Endothelial cell of umbilical vein (primary cell): Measurements from ENCODE around the gene TGFBI. TPM values are rescaled to one million over a fixed set of nuclear protein-coding genes. Genes with fewer than 3 reads are reported as not detected.

Source experiments
- BruUV-seq: library from RNA; stranded (reverse); fragments of 400-500 nt; replicated peaks from 2 replicates; lab custom pipeline; 2021; lab: Mats Ljungman, UMichigan
- CTCF ChIA-PET: fragments of 300-600, 350-600 bp; sonication (Branson Sonifier 250); formaldehyde crosslinking; loops from one replicate; lab custom pipeline; 2021; ENCODE audit warnings: antibody characterized with exemption, inconsistent platforms; lab: Charles Lee
- POLR2A ChIA-PET: fragments of 300-600, 350-600 bp; sonication (Branson Sonifier 250); formaldehyde crosslinking; loops from one replicate; lab custom pipeline; 2021; ENCODE audit warnings: antibody characterized with exemption, inconsistent platforms; lab: Charles Lee
- DNase-seq: peaks from one replicate; pipeline ENCODE4 v3.0.0-alpha.2; 2011; ENCODE audit warnings: low read depth, low spot score
- FAIRE-seq: peaks from 2 replicates; lab custom pipeline; 2011; peaks lifted over from hg19 to GRCh38; lab: Jason Lieb, UNC
- H2AFZ ChIP-seq: 2 replicates; pipeline ENCODE4 v1.6.0; 2012; ENCODE audit warnings: low read depth, low read length, control low read depth, inconsistent platforms
- H3K27ac ChIP-seq: 2 replicates; pipeline ENCODE4 v1.5.1; 2011; ENCODE audit warnings: low read depth, mild to moderate bottlenecking, control low read depth, low read length, moderate library complexity; ENCODE audit not compliant: insufficient read depth
- H3K27me3 ChIP-seq, 2 experiments: 2 replicates each; pipeline versions ENCODE4 v1.6.0 to v1.6.1; 2011; ENCODE audit warnings: low read length in 2 of 2, mixed read lengths in 1 of 2; ENCODE audit not compliant: control insufficient read depth in 2 of 2, insufficient read depth in 2 of 2
- H3K36me3 ChIP-seq, 2 experiments: 2 replicates in 1 of 2; 3 replicates in 1 of 2; pipeline ENCODE4 v1.5.1; 2011; ENCODE audit warnings: low read length in 2 of 2, mild to moderate bottlenecking in 1 of 2, moderate library complexity in 1 of 2; ENCODE audit not compliant: control insufficient read depth in 2 of 2, insufficient read depth in 2 of 2; ENCODE audit errors: extremely low read depth in 1 of 2
- H3K4me1 ChIP-seq: 3 replicates; pipeline ENCODE4 v1.5.1; 2011; ENCODE audit warnings: mild to moderate bottlenecking, low read length; ENCODE audit not compliant: control insufficient read depth, insufficient read depth; ENCODE audit errors: extremely low read depth
- H3K4me2 ChIP-seq: 2 replicates; pipeline ENCODE4 v1.6.1; 2011; ENCODE audit warnings: low read length, control low read depth, mixed read lengths; ENCODE audit not compliant: insufficient read depth
- H3K4me3 ChIP-seq, 3 experiments: fragments of 200-600 bp in 1 of 3; sonication (generic), shearing (Covaris generic) in 1 of 3; replicated peaks in 1 of 3; 2 replicates each; pipeline ENCODE4 v1.5.1; 2011 to 2016; ENCODE audit warnings: control low read depth in 3 of 3, low read length in 3 of 3, mild to moderate bottlenecking in 2 of 3, inconsistent platforms in 1 of 3, low read depth in 1 of 3, moderate library complexity in 1 of 3; ENCODE audit not compliant: insufficient read depth in 1 of 3
- H3K79me2 ChIP-seq: 2 replicates; pipeline ENCODE4 v1.6.0; 2012; ENCODE audit warnings: low read length, inconsistent platforms; ENCODE audit not compliant: control insufficient read depth, insufficient read depth
- H3K9ac ChIP-seq: replicated peaks from 2 replicates; pipeline ENCODE3; 2011; ENCODE audit warnings: low read length, control low read depth; ENCODE audit not compliant: insufficient read depth; ENCODE audit errors: extremely low read depth
- H3K9me1 ChIP-seq: replicated peaks from 3 replicates; pipeline ENCODE4 v1.6.0; 2011; ENCODE audit warnings: mild to moderate bottlenecking, low read length; ENCODE audit not compliant: control insufficient read depth, insufficient read depth; ENCODE audit errors: extremely low read depth
- H3K9me3 ChIP-seq: replicated peaks from 2 replicates; pipeline ENCODE4 v1.5.1; 2012; ENCODE audit warnings: low read length, inconsistent platforms; ENCODE audit not compliant: control insufficient read depth, insufficient read depth
- H4K20me1 ChIP-seq: replicated peaks from 2 replicates; pipeline ENCODE3; 2011; ENCODE audit warnings: mild to moderate bottlenecking, low read length; ENCODE audit not compliant: control insufficient read depth, insufficient read depth; ENCODE audit errors: extremely low read depth
- EZH2 ChIP-seq: IDR thresholded peaks from 2 replicates; pipeline ENCODE4 v1.6.1; 2012; ENCODE audit warnings: borderline replicate concordance, low read depth, mild to moderate bottlenecking, moderate library complexity, low read length, inconsistent platforms; ENCODE audit not compliant: severe bottlenecking
- FOS ChIP-seq: IDR thresholded peaks from 2 replicates; pipeline ENCODE4 v1.6.1; 2011; ENCODE audit warnings: mild to moderate bottlenecking, low read length, moderate library complexity, borderline replicate concordance; ENCODE audit not compliant: insufficient read depth
- GATA2 ChIP-seq: IDR thresholded peaks from 2 replicates; pipeline ENCODE4 v1.7.0; 2011; ENCODE audit warnings: low read depth, mild to moderate bottlenecking, moderate library complexity, mixed read lengths, low read length; ENCODE audit not compliant: insufficient read length, insufficient read depth
- JUN ChIP-seq: IDR thresholded peaks from 2 replicates; pipeline ENCODE4 v1.6.1; 2011; ENCODE audit warnings: borderline replicate concordance, low read depth; ENCODE audit not compliant: insufficient read length, insufficient read depth
- MYC ChIP-seq: IDR thresholded peaks from one replicate; pipeline ENCODE4 v1.6.1; 2011; ENCODE audit warnings: mild to moderate bottlenecking, low read depth, low read length
- POLR2A ChIP-seq: IDR thresholded peaks from 2 replicates; pipeline ENCODE4 v1.6.1; 2012; ENCODE audit warnings: low read depth, mild to moderate bottlenecking, control low read depth, low read length
- POLR2AphosphoS5 ChIP-seq: IDR thresholded peaks from 2 replicates; pipeline ENCODE4 v1.6.1; 2012; ENCODE audit warnings: low read depth, mild to moderate bottlenecking, control low read depth, low read length, moderate library complexity; ENCODE audit not compliant: insufficient read depth
- dilution Hi-C: fragments of 300-500 bp; cut with MboI; formaldehyde crosslinking; loops from one replicate; pipeline ENCODE4 v1.15.0; 2019; ENCODE audit warnings: low sequenced_read_pairs; ENCODE audit not compliant: extremely low pct_ligation_motif_present
- intact Hi-C: fragments of 100-400 bp; cut with micrococcal nuclease; formaldehyde crosslinking; loops from one replicate; pipeline ENCODE4 v1.10.0; 2022
- polyA plus RNA-seq, 4 experiments: library from polyadenylated mRNA; depleted of rRNA in 3 of 4; stranded (reverse) in 3 of 4; unstranded in 1 of 4; fragments of >200 nt; gene quantifications; 2 replicates each; pipeline versions ENCODE4 v1.2.1 to v1.2.3, GENCODE V29; 2011 to 2012; ENCODE audit warnings: missing spikeins in 1 of 4
- total RNA-seq: library from RNA; stranded (reverse); gene quantifications from 2 replicates; pipeline ENCODE4 v1.2.3, GENCODE V29; 2021
- TF ChIP-seq, protein P1 (sequence below): IDR thresholded peaks from 2 replicates; pipeline ENCODE4 v1.6.1; 2011; ENCODE audit not compliant: insufficient read depth, insufficient read length
- TF ChIP-seq, protein P2 (sequence below), 2 donors: IDR thresholded peaks; 1 replicate in 1 of 2; 2 replicates in 1 of 2; pipeline ENCODE4 v1.5.1; 2011; ENCODE audit warnings: low read length in 2 of 2, mild to moderate bottlenecking in 2 of 2, moderate library complexity in 2 of 2, control low read depth in 1 of 2, inconsistent platforms in 1 of 2, low read depth in 1 of 2; ENCODE audit not compliant: insufficient read depth in 1 of 2; ENCODE audit errors: extremely low read depth in 1 of 2

TGFBI gene
- total and polyA plus RNA-seq, 2 donors (not counting 3 experiments of a cell fraction or from before 2014, with no cell fraction given): 6.5 to 18.9 TPM

DNA sequence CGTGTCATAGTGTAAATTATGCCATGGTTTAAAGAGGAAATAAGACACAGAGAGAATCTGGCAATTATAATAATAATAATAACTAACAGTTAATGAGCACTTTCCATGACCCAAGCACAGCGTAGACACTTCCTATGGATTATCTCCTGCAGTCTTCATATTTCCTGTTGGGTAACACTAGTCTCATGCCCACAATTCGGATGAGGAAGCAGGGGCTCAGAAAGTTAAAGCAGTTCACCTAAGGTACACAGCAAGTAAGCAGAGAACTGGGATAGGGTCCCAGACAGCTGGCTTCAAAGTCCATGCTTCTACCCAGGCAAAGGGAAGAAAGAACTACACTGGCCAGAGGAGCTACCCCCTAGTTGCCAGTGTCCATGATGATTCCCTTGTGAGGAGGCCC is 27.9 kb upstream of the TGFBI start:
- no peak for DNase-seq
- CTCF ChIA-PET: interaction anchor here (1.1 kb wide), 1 partner anchor 10 kb away, joined by 3 read pairs; no protein-coding TSS in a partner anchor
- H3K27ac ChIP-seq: no peak overlapping the region
- POLR2A ChIA-PET: no interaction called here
- no peak overlapping the region for H3K9ac ChIP-seq
- H3K9me1 ChIP-seq: no peaks in the 10 kb centered on the region
- no peaks in the 10 kb centered on the region for H4K20me1 ChIP-seq
- no peaks in the 10 kb centered on the region for H3K79me2 ChIP-seq
- dilution Hi-C loops (no loop called here), intact Hi-C loops (no loop called here)
- H3K9me3 ChIP-seq: no peaks in the 10 kb centered on the region
- no peak overlapping the region for H3K4me2 ChIP-seq
- no peak overlapping the region for H2AFZ ChIP-seq
- no peak for FAIRE-seq
- no peak overlapping the region for H3K4me3 ChIP-seq
- H3K27me3 ChIP-seq: no peaks in the 10 kb centered on the region
- H3K4me1 ChIP-seq: peaks cover 18% of the 10 kb centered on the region
- BruUV-seq: no TSS peak
- no peak for TF ChIP-seq POLR2A
- no peak for TF ChIP-seq POLR2AphosphoS5
- no peak for TF ChIP-seq JUN
- H3K36me3 ChIP-seq: no peaks in the 10 kb centered on the region

DNA sequence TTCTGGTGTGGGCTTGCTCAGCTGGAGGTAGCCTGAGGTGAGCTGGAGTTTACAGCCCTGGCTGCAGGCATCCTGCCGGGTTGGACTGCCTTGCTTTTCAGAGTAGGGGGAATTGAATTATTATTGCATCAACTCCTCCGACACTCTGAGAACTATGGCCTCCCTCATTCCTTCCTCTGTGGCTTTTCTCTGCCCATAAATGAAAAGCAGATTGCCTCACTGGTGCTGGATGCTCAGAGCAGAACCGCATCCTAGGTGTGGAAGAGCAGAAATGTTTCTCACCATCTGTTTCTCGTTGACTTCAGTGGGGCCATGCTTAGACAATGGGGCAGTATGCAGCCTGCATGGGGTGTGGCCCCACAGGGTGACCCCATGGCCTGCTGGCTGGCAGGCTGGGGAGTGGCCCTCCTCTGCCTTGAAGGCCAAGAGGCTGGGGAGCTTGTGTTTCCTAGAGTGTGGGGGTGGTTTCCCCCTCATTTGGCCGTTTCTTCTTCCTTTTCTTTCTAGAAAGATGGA is 27.3 kb upstream of the TGFBI start:
- no peak for FAIRE-seq
- no TSS peak for BruUV-seq

More for the DNA sequence above, 27.3 kb upstream of the TGFBI start:
- Histone ChIP-seq H3K4me1 (peaks cover 12% of the 10 kb centered on the region), H3K79me2 (no peaks in the 10 kb centered on the region), H4K20me1 (no peaks in the 10 kb centered on the region), H3K9me3 (no peaks in the 10 kb centered on the region), H3K36me3 (no peaks in the 10 kb centered on the region), H3K9me1 (no peaks in the 10 kb centered on the region), H3K9ac (no peak overlapping the region), H3K4me2 (no peak overlapping the region), H3K27ac (no peak overlapping the region), H3K27me3 (no peaks in the 10 kb centered on the region), H2AFZ (no peak overlapping the region), H3K4me3 (no peak overlapping the region)
- dilution Hi-C loops: no loop called here
- intact Hi-C loops: no loop called here
- TF ChIP-seq GATA2 (no peak), POLR2AphosphoS5 (no peak), JUN (no peak), EZH2 (no peak), MYC (no peak), POLR2A (no peak), FOS (no peak)
- TF ChIP-seq, protein P1, sequence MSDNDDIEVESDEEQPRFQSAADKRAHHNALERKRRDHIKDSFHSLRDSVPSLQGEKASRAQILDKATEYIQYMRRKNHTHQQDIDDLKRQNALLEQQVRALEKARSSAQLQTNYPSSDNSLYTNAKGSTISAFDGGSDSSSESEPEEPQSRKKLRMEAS: no peak
- TF ChIP-seq, protein P2, sequence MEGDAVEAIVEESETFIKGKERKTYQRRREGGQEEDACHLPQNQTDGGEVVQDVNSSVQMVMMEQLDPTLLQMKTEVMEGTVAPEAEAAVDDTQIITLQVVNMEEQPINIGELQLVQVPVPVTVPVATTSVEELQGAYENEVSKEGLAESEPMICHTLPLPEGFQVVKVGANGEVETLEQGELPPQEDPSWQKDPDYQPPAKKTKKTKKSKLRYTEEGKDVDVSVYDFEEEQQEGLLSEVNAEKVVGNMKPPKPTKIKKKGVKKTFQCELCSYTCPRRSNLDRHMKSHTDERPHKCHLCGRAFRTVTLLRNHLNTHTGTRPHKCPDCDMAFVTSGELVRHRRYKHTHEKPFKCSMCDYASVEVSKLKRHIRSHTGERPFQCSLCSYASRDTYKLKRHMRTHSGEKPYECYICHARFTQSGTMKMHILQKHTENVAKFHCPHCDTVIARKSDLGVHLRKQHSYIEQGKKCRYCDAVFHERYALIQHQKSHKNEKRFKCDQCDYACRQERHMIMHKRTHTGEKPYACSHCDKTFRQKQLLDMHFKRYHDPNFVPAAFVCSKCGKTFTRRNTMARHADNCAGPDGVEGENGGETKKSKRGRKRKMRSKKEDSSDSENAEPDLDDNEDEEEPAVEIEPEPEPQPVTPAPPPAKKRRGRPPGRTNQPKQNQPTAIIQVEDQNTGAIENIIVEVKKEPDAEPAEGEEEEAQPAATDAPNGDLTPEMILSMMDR (IDR thresholded peaks at IDR 0.05; ENCODE audit: extremely low read depth in 1 of 2, insufficient read depth in 1 of 2, low read depth in 1 of 2, low read length in 2 of 2): no peak
- DNase-seq: no peak
- ChIA-PET CTCF (interaction anchor here (1.1 to 2.1 kb wide), 2 partner anchors 8 to 10 kb away, joined by 3 to 10 read pairs; no protein-coding TSS in a partner anchor), POLR2A (no interaction called here)
